Ramos (cell line): Measurements from ENCODE around the gene MYL6.
"Not testable (repeated sequence)": the region's sequence is repeated elsewhere in the genome, so short reads cannot be mapped to it uniquely, and the experiment has no call there.

Experiments
- in situ Hi-C: fragments of 300-500 bp; cut with MboI; formaldehyde crosslinking; loops from one replicate; pipeline ENCODE4 v1.14.3; 2022; ENCODE audit warnings: low sequenced_read_pairs; ENCODE audit not compliant: unreplicated experiment

Gene MYL6

DNA sequence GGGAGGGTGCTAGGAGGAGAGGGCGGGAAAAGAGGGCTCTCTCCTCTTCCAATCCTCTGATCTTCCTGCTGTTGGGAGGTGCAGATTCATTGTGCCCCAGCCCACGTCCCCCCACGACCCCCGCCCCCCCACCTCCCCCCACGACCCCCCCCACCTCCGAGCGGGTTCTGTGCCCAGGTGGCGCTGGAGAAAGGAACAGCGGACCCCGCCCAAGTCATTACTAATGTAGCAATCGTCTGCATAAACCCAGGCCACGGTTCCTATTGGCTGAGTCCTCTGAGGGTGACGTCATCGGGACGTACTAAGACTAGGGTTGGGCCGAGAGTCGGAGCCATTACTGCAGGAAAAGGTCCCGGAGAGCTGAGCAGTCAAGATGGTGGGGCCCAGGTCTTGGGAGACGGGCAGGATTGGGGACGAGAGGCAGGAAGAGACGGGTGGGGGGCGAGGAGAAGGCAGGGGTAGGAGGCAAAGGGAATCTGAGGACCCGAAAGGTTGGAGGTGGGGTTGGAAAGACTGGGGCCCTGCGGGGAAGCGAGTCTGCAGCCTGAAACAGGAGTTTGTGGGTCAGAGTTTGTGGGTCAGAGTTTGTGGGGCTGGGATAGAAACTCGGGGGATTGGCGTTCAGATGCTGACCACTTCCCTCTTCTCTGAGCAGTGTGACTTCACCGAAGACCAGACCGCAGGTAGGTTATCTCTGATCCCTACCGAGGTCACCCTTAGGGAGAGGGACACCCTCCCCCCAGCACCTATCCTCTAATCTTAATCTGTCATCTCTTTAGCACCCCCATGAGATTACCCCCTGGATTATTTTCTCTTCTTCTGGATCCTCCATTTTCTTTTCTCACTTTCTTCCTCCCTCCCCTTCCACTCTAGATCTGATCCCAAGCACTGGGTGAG, at the start of gene MYL6:
Gene MYL6, plus strand, starts transcription at position 331 of the 897 bp plus-strand sequence. Its CDS starts 43 bp downstream, at position 374.
- in situ Hi-C loops = no loop called here

DNA sequence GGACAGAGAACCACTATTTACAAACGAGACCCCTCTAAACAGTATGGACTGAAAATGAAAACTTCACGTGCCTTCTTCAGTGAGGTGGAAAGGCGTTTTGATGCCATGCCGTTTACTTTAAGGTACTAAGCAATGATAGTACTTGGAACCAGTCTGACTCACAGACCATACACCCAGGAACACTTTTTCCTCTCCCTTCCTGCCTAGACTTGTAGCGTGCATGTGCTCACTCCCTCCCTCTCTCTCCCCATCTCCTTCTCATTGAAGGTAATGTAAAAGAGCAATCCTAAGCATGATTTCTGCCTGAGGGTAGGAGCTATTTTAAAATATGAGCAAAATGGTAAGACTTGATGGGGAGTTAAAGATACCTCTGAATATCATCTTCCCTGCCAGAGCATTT, 47.6 kb upstream of the MYL6 start:
- in situ Hi-C loops = no loop called here

DNA sequence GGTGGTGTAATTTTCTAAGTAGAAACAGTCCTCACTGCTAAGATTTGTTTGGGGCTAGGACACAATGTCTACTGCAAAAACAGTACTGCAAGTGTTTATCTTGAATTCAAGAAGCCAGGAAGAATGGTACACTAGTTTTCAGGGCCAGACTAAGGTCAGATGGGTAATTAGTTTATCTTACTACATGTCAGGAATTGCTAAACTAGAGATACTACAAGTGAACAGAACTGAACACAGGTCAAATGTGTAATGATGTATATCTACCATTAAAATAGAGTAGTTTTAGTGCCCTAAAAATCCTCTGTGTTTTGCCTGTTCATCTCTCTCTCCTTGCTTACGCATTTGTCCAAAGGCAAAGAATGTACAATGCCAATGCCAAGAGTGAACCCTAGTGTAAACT, 44.1 kb upstream of the MYL6 start:
- in situ Hi-C loops = no loop called here

DNA sequence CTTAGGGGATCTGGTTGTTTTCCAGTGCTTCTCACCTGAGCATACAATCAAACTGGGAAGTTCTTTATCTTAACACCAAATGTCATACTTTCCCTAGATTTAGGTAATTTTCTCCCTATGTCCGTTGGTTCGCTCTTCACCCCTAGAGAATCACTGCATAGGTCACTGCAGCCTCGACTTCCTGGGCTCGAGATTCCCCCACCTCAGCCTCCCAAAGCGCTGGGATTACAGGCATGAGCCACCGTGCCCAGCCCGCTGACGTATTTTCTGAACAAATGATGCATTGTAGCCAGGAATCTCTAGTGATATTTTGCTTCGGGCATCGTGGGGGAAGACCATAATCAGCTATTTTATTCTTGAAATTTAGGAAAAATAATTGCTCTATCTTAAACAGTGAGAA, 42.8 kb upstream of the MYL6 start:
- in situ Hi-C loops = no loop called here

DNA sequence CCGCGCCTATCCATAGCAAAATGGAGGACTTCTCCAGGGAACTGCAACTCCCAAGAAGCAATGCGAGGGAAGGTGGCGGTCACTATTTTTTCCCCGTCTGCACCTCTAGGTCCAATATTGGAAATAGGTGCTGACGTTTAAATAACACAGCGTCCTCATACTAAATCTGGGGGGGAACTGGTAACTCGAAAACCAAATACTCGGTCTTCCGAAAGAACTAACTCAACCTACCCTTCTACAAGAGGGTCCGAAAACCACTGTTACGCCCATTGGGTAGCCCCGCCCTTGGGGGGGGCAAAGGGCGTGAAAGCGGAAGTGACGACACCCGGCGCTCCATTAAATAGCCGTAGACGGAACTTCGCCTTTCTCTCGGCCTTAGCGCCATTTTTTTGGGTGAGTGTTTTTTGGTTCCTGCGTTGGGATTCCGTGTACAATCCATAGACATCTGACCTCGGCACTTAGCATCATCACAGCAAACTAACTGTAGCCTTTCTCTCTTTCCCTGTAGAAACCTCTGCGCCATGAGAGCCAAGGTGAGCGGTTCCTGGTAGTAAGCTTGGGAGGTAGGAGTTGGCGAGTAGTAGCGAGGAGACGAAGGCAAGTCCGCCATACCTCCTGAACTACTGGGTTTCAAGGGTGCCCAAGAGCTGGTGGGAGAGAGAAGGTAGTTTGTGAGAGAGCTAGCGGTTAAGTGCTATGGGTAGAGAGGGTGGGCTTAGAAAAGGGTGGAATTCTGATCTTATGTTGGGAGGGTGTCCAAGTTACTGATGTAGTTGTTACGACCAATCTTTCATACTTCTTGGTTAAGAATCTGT, 41.7 kb upstream of the MYL6 start, which contains the start of gene RPL41:
Gene RPL41, plus strand, starts transcription at position 367 of the 815 bp plus-strand sequence.
- in situ Hi-C loops = no loop called here

DNA sequence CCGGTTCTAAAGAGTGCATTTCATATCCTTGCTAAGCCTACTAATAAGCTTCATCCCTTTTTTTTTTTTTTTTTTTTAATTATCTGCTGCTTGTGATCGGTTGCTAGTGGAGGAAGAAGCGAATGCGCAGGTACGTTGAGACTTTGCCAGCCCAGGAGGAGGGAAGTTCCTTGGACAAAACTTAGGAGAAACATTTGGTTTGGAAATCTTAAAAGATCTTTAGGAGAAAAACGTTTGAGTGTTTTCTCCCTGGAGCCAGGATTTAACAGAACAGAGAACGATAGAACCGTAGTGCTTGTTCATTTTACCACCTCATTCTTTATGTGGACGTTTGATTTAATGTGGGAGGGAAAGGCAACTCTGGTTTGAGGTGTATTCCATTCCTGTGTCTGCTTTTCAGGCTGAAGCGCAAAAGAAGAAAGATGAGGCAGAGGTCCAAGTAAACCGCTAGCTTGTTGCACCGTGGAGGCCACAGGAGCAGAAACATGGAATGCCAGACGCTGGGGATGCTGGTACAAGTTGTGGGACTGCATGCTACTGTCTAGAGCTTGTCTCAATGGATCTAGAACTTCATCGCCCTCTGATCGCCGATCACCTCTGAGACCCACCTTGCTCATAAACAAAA, 41.0 kb upstream of the MYL6 start:
- in situ Hi-C loops = not testable (repeated sequence)

DNA sequence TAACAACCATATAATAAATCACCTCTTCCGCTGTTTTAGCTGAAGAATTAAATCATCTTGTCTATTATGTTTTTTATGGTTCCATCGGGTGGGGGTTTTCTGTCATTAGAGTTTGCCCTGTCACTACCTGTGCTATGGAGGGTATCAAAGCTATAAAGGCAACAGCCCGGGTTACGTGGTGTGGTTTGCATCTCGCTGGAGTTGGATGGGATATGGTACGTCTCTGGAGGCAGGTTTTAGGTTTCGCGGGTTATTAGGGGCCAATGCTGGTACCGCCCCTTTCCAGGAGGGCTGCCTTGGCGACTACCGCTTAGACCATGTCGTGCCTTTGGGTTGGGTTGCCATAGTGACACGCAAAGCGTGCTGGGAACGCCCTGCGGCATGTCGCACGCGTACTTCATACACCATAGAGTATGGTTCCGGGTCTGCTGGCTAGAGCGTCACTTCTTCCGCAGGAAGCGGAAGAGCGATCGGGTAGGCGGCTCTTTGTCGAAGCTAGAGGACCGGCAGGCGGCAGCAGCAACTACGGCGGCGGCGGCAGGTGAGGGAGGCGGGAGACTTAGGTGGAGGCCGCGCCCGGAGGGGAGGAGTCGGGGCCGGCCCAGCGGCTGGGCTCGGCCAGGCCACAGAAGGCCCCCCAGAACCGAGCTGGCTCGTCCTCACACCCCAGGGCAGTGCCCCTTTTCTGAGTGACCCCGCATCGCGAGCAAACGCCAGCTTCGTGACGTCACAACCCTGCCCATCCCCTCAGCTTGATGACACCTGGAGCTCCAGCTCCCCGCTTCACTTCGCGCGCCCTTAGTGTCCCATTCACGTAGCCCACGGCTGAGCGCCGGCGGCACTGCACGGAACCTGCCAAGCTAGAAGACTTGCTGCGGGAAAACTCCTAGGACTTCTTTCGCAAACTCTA, 40.1 kb upstream of the MYL6 start, which contains the start of gene ZC3H10:
Gene ZC3H10, plus strand, starts transcription at position 489 of the 910 bp plus-strand sequence. CDS start 2,297 bp downstream, outside the sequence.
- in situ Hi-C loops = no loop called here

DNA sequence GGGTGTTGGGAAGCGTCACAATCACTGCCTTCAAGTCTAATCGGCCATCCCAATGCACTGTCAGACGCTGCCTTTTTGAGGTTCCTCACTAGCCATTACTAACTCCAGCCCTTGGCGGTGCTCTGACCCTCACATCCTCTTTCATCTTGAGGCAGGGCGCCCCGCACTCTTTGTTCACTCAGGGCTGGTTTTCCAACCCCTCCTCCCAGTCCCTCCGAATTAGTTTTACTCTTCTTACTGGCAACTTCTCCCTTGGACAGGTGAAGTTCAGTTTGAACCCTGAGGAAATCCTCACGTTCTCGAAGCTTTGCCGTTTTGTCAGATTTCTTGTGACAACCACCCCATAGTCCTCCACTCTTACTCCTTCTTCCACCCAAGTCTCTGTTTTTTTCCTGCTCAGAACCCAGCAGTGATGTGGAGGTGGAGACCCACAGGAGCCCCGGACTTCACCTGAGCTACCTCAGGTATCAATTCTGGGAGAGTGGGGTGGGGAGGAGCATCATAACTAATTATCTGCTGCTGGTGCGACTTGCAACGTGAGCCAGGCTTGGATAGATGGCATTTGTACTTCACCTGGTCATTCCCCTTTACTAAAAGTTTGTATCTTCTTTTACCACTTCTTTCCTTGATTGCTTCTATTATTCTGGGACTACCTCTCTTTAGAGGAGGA, 39.3 kb upstream of the MYL6 start:
- in situ Hi-C loops = no loop called here

DNA sequence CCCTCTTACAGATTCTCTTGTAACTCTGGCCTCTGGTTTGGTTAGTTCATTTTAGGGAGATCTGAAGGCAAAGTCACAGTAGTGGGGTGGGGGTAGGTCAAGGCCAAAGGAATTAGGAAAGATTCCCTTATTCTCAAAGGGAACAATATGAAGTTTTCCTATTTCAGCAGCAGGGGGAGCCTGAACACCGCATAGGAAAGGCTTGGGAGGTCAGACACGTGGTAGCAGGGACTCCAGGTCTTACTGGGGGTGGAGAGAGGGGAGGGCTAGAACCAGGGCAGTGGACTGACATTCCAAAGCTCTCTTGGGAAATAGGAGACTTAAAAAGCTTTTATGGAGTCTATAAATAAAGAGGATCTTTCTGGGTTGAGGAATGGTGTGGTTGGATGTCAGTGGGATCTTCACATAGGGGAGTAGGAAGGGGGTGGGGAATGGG, 38.8 kb upstream of the MYL6 start:
- in situ Hi-C loops = no loop called here

DNA sequence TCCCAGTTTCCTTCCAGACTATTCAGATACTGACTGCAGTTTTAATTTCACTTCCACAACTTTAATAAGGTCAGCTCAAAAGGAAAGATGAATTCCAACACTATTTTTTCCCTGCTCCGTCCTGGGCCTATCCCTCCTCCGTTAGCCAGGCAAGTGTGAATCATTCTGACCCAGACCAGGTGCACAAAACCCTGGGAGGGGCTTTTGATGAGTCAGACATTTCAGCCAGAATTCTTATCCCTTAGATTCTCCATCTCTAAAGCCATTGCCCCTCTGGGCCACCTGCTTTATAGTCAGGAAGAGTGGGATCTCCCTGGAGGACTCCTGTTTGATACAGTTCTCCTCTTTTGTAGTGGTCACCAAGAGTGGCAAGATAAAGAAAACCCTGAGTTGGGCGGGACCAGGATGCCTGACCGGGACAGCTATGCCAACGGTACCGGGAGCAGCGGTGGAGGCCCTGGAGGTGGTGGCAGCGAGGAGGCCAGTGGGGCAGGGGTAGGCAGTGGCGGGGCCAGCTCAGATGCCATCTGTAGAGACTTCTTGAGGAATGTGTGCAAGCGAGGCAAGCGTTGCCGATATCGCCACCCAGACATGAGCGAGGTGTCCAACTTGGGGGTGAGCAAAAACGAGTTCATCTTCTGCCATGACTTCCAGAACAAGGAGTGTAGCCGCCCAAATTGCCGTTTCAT, 37.9 kb upstream of the MYL6 start:
- in situ Hi-C loops = loop anchor here (10.0 kb wide), 1 partner anchor 344 kb away; the partner anchor contains the start of gene SPRYD4

DNA sequence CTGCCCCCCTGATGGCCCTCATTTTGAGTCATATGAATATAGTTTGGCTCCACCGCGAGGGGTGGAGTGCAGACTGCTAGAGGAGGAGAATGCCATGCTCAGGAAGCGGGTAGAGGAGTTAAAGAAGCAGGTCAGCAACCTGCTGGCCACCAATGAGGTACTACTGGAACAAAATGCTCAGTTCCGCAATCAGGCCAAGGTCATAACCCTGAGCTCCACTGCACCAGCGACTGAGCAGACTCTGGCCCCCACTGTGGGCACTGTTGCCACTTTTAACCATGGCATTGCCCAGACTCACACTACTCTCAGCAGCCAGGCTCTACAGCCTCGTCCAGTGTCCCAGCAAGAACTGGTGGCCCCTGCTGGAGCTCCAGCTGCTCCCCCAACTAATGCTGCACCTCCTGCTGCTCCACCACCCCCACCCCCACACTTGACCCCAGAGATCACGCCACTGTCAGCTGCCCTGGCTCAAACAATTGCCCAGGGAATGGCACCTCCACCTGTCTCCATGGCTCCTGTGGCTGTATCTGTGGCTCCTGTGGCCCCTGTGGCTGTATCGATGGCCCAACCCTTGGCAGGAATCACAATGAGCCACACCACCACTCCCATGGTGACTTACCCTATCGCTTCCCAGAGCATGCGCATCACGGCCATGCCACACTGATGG, 36.8 kb upstream of the MYL6 start:
- in situ Hi-C loops = loop anchor here (10.0 kb wide), 1 partner anchor 343 kb away; the partner anchor contains the start of gene SPRYD4

DNA sequence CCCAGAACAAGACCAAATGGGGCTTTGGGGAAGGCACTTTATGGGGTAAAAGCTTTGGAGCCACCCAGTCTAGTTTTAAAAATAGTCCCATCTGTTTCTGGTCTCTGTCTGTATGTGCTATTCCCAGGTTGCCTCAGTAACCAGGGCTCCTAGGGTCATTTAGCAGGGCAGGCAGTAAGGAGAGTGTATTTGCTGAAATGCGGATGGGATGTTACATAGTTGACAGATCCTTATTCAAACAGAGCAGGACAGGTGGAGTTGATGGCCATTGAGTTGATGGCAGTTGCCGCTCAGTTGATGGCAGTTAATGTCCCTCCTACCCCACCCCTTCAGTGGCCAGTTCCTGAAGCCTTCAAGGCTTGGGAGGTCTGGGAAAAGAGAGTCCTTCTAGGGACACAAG, 35.5 kb upstream of the MYL6 start:
- in situ Hi-C loops = loop anchor here (10.0 kb wide), 1 partner anchor 342 kb away; the partner anchor contains the start of gene SPRYD4

DNA sequence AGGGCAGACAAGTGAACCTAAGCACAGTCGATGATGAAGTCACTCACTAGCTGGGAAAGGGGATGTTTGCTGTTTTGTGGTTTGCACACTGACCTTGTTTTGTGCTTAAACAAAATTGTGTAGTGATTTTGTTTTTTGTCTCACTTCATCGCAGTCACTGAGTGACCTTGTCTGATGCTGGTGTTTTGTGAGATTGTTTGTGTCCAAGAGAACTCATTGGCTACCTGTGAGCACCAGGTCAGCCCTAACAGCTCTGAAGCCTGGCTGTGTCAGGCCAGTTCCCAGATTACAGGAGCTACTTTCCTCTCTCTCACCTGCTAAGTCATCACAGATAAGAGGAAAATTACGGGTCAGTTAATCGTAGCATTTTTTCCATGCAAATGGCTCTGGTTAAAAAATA, 34.0 kb upstream of the MYL6 start:
- in situ Hi-C loops = loop anchor here (10.0 kb wide), 1 partner anchor 341 kb away; the partner anchor contains the start of gene SPRYD4

DNA sequence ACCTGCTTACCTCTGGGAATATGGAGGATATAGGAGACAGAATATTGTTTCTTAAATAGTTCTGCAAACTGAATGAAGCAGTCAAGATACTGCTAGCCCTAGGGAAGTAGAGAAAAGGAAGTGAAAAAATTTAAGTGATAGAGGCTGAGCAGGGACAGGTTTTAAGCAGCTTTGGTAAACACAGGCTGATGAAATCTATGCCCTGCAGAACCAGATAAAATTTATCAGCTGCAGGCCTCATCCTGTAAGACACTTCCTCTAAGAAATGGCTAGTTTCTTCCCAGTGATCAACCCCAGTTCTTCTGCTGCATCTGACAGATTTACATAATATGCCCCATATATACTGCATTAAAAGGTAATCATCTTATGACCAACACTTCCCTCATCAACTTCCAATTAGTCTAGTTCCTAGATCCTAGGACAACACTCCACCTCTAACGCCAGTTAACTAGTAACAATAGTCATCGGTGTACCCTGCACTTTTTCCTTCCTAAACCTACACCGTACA, 31.4 kb upstream of the MYL6 start:
- in situ Hi-C loops = loop anchor here (5.0 to 10.0 kb wide), 2 partner anchors 61 to 338 kb away; partner anchors contain the start of genes SMARCC2 and SPRYD4

DNA sequence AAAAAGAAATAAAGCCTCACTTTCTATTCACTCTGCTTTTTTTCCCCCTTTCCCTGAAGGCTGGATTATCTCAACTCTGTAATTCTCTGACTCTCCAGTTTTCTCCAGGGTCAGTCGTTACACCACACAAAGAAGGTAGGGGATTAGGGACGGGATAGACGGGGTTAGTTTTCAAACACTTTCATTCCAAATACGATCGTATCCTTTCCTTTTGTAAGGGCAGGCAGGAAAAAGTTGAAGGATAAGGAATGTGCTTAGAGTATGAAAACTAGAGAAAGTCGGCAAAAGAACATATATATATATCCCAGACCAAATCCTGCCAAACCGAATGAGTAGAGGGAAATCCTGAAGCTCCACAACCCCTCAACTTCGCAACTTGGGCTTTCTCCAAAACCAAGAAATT, 30.7 kb upstream of the MYL6 start:
- in situ Hi-C loops = loop anchor here (5.0 to 10.0 kb wide), 2 partner anchors 60 to 337 kb away; partner anchors contain the start of genes SMARCC2 and SPRYD4

DNA sequence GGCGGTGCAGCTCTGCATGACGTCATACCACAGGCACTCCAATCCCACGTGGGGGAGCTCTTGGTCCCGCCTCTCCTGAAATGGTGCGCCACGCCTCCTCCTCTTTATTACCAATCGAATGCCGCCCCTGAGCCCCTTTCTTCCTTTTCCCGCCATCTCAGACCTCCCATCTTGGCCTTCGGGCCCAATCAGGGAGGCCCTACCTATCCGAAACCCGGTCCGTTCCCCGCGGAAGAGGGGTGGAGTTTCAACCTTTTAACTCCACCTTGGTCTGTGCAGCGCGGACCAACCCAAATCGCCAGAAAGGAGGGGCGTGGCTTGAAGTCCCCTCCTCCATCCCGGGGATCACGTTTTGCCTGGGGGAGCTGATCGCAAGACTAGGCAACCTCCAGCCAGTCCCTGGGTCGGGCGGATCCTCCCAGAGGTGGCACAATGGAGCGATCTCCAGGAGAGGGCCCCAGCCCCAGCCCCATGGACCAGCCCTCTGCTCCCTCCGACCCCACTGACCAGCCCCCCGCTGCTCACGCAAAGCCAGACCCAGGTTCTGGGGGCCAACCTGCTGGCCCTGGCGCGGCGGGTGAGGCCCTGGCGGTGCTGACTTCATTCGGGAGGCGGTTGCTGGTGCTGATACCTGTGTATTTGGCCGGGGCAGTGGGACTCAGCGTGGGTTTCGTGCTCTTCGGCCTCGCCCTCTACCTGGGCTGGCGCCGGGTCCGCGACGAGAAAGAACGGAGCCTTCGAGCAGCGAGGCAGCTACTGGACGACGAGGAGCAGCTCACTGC, 30.1 kb upstream of the MYL6 start, which contains the start of gene ESYT1:
Gene ESYT1, plus strand, starts transcription at position 380 of the 782 bp plus-strand sequence. Its CDS starts 53 bp downstream, at position 433.
- in situ Hi-C loops = loop anchor here (5.0 to 10.0 kb wide), 2 partner anchors 59 to 337 kb away; partner anchors contain the start of genes SMARCC2 and SPRYD4
